HFF-Myc (cell line): ENCODE results near the gene DUS2.
"Not testable (repeated sequence)": the region's sequence is repeated elsewhere in the genome, so short reads cannot be mapped to it uniquely, and the experiment has no call there.

Source experiments
- DNase-seq: peaks from one replicate; pipeline ENCODE4 v3.0.0-alpha.2; 2011; ENCODE audit warnings: low read depth; ENCODE audit errors: extremely low read depth
- H3K4me3 ChIP-seq: replicated peaks from 2 replicates; pipeline ENCODE4 v1.5.1; 2011; ENCODE audit warnings: low read depth, mild to moderate bottlenecking, control low read depth, low read length
- TF ChIP-seq, protein P1 (sequence below): IDR thresholded peaks from 2 replicates; pipeline ENCODE4 v1.5.1; 2012; ENCODE audit warnings: mild to moderate bottlenecking, low read depth, low read length, control low read depth; ENCODE audit errors: missing control alignments

Gene DUS2

DNA sequence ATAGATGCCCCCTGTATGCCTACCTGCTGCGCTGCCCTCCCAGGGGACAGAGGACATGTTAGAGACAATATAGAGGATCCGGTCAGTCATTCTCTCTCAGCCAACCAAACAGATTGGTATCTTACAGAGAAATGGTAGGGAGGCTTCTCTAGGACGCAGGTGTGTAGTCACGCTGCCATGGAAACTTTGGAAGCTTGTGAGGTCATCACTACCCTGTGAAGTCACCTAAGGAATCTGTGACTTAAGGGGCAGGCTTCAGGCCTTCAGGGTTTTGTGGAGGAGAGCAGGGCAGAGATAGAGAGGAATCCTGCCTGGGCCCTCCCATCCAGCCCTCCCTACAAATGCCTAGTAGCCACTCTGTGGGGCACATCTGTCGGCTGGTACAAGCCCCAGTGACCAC is 7.4 kb upstream of the DUS2 start, which contains the start of gene DPEP2NB:
Gene DPEP2NB, minus strand, starts transcription at position 231 of the 400 bp plus-strand sequence. Its CDS starts 141 bp downstream, at position 90.
- DNase-seq: no peak
- no peak within 1 kb of the TSS for H3K4me3 ChIP-seq
- TF ChIP-seq, protein P1, sequence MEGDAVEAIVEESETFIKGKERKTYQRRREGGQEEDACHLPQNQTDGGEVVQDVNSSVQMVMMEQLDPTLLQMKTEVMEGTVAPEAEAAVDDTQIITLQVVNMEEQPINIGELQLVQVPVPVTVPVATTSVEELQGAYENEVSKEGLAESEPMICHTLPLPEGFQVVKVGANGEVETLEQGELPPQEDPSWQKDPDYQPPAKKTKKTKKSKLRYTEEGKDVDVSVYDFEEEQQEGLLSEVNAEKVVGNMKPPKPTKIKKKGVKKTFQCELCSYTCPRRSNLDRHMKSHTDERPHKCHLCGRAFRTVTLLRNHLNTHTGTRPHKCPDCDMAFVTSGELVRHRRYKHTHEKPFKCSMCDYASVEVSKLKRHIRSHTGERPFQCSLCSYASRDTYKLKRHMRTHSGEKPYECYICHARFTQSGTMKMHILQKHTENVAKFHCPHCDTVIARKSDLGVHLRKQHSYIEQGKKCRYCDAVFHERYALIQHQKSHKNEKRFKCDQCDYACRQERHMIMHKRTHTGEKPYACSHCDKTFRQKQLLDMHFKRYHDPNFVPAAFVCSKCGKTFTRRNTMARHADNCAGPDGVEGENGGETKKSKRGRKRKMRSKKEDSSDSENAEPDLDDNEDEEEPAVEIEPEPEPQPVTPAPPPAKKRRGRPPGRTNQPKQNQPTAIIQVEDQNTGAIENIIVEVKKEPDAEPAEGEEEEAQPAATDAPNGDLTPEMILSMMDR: no peak

DNA sequence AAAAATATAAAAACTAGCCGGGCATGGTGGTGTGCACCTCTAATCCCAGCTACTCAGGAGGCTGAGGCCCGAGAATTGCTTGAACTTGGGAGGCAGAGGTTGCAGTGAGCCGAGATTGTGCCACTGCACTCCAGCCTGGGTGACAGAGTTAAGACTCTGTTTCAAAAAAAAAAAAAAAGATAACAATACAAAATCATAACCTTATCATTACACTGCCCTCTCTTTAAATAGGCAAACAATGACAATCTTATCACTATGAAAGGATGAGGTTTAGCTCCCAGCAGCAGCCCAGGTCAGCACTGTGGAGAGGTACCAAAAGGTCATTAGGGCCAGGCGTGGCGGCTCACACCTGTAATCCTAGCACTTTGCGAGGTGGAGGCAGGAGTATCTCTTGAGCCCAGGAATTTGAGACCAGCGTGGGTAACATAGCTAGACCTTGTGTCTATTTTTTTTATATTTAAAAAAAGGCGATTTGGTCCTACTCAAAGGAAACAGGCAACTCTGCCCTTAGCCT is 3.9 kb upstream of the DUS2 start:
- DNase-seq: no peak
- TF ChIP-seq, protein P1: no peak
- no peak overlapping the region for H3K4me3 ChIP-seq

DNA sequence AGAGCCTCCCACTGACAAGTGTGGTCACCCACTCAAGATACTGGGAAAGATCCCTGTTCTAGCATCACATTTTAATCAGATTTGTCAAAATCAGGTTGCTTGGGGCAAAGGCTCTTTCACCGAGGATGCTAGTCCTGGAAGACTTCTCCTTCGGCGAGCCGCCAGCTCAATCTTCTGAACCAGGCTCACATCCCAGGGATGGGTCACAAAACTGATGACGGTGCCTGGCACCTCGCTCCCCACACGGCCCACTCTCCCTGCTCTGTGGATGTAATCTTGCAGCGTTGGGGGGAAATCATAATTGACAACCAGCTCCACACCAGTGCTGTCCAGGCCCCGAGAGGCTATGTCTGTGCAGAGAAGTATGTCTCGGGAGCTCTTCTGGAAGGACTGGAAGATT is 1.6 kb upstream of the DUS2 start:
- no peak for DNase-seq
- H3K4me3 ChIP-seq: peak overlapping the region; percentile 99
- TF ChIP-seq, protein P1: no peak

DNA sequence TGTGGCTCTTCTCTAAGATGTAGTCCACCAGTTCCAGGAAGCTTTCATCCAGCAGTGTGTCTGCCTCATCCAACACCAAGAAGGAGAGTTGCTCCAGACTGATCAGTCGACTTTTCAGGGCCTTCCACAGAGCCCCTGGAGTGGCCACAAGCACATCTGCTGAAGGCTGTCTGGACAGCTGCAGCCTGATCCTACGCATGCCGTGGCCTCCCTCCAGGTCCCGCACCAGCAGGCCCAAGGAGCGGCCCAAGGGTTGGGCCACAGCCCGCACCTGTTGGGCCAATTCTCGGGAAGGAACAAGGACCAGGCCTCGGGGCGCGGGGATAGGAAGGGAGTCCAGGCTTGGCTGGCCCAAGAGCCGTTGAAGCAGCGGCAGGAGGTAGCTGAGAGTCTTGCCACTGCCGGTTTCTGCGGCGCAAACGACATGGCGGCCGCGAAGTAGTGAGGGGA is 781 bp upstream of the DUS2 start:
- TF ChIP-seq, protein P1: no peak
- peak overlapping the region; percentile 99 for H3K4me3 ChIP-seq
- no peak for DNase-seq

DNA sequence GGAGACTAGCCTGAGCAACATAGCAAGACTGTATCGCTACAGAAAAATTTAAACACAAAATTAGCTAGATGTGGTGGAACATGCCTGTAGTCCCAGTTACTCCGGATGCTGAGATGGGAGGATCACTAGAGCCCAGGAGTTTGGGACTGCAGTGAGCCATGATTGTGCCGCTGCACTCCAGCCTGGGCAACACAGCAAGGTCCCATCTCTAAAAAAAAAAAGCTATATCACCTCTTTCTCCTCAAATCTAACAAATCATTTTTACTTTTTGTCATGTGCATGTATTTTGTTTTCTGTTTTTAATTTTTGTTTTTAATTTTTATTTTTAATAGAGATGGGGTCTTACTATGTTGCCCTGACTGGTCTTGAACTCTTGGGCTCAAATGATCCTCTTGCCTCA is 5.9 kb downstream of the DUS2 start:
- no peak for DNase-seq

DNA sequence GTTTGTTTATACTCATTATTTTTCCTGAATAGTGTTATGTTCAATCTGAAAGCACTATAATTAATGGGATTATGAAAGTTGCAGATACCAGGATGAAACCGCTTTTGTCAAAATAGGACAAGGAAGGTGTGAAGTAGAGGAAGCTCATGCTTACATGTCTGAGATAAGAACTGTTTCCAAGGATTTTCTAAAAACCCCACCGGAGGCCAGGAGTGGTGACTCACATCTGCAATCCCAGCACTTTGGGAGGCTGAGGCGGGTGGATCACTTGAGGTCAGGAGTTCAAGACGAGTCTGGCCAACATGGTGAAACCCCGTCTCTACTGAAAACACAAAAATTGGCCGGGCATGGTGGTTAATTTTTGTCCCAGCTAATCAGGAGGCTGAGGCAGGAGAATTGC is 7.0 kb downstream of the DUS2 start:
- DNase-seq, H3K4me3 ChIP-seq: not testable (repeated sequence)

More for the DNA sequence above, 5.9 kb downstream of the DUS2 start:
- TF ChIP-seq, protein P1: no peak
- H3K4me3 ChIP-seq: no peak overlapping the region

DNA sequence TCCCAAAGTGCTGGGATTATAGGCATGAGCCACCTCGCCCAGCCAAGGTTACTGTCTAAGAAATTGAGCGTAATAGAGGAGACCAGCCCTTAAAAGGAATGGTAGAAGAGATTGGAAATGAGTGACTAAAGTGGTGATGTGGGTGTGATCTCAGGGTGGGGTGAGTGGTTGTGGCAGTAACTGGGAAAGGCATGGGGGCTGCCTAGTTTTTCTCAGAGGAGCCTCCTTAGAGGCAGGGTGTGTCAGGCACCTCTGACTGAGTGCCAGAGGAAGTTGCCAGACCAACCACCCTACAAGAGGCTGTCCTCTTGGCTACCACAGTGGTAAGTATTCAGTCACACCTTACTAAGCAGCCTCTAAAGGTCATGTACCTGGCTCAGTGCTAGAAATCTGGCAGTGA is 8.9 kb downstream of the DUS2 start:
- no peak for DNase-seq
- TF ChIP-seq, protein P1: no peak
- no peak overlapping the region for H3K4me3 ChIP-seq
